Right lobe of liver (tissue), 6 donors: ENCODE data around the gene MRPL36. TPM values are rescaled to one million over a fixed set of nuclear protein-coding genes. Genes with fewer than 3 reads are reported as not detected.

Experiments used
- ATAC-seq, 4 donors: fragments of 200-7000 bp; cut with Tn5 transposase; one replicate each; pipeline ENCODE4 v1.9.1; 2020; ENCODE audit warnings: mild to moderate bottlenecking in 4 of 4, moderate library complexity in 4 of 4
- DNase-seq, 3 donors: peaks; one replicate each; pipeline ENCODE4 v3.0.0-alpha.2; 2020
- H3K27ac ChIP-seq, 3 donors: fragments of 200-600 bp; one replicate each; pipeline ENCODE4 v1.8.0; 2022
- H3K27me3 ChIP-seq, 2 donors: fragments of 200-600 bp; one replicate each; pipeline ENCODE4 v1.8.0; 2022
- H3K36me3 ChIP-seq, 4 donors: fragments of 200-600 bp; sonication (generic) in 1 of 4; one replicate each; pipeline versions ENCODE4 v1.5.1 to v1.8.0; 2017 to 2022; ENCODE audit warnings: control low read depth in 1 of 4
- H3K4me1 ChIP-seq, 4 donors: fragments of 200-600 bp; sonication (generic) in 1 of 4; one replicate each; pipeline versions ENCODE4 v1.5.1 to v1.8.0; 2017 to 2022; ENCODE audit warnings: control low read depth in 1 of 4
- H3K4me3 ChIP-seq, 3 donors: fragments of 200-600 bp; one replicate each; pipeline ENCODE4 v1.8.0; 2022
- H3K9me3 ChIP-seq, 4 donors: fragments of 200-600 bp; sonication (generic) in 1 of 4; one replicate each; pipeline versions ENCODE4 v1.5.1 to v1.8.0; 2017 to 2022; ENCODE audit warnings: control low read depth in 1 of 4
- CTCF ChIP-seq, 4 donors: fragments of 200-600 bp in 3 of 4; fragments of 450-650 bp in 1 of 4; IDR thresholded peaks; one replicate each; pipeline versions ENCODE4 v1.5.1 to v1.8.0; 2016 to 2022; ENCODE audit warnings: antibody characterized with exemption in 4 of 4, mild to moderate bottlenecking in 2 of 4
- POLR2A ChIP-seq: fragments of 450-650 bp; IDR thresholded peaks from one replicate; pipeline ENCODE4 v1.6.1; 2017; ENCODE audit warnings: antibody characterized with exemption, mild to moderate bottlenecking
- WGBS: methylation state at CpG from one replicate; pipeline ENCODE4 v1.1.6; 2018; ENCODE audit warnings: low coverage, low lambda C conversion rate; ENCODE audit not compliant: insufficient coverage; ENCODE audit errors: missing lambda C conversion rate; 5-methylcytosine and 5-hydroxymethylcytosine counted together
- intact Hi-C, 2 donors: fragments of 100-400 bp; cut with DNase I; formaldehyde crosslinking; loops; one replicate each; pipeline versions ENCODE4 v1.11.2 to v1.14.1; 2022
- total RNA-seq, 6 experiments: library from RNA; depleted of rRNA in 2 of 6; stranded (reverse); fragments of >200 nt in 2 of 6; fragmentation: NEBNext Ultra II Directional in 3 of 6; extraction: Animal tissue kit (Norgen Biotek cat#: 25700) in 3 of 6; gene quantifications; one replicate each; pipeline versions ENCODE4 v1.1.0 to v1.2.4, GENCODE V29; 2016 to 2023
- donor health status: DM: no; HTN: yes; CAD: no.
- donor health status: DM: no; HTN: no; CAD: no.
- donor health status: DM: no; HTN: no; CAD: no.
- donor health status: DM: no; HTN: yes; CAD: no.
- donor health status: DM: no; HTN: yes; CAD: no.

Gene MRPL36
- total RNA-seq, 6 experiments from 2014 or later, result 30.7 to 40.0 (median 35.5) TPM

DNA sequence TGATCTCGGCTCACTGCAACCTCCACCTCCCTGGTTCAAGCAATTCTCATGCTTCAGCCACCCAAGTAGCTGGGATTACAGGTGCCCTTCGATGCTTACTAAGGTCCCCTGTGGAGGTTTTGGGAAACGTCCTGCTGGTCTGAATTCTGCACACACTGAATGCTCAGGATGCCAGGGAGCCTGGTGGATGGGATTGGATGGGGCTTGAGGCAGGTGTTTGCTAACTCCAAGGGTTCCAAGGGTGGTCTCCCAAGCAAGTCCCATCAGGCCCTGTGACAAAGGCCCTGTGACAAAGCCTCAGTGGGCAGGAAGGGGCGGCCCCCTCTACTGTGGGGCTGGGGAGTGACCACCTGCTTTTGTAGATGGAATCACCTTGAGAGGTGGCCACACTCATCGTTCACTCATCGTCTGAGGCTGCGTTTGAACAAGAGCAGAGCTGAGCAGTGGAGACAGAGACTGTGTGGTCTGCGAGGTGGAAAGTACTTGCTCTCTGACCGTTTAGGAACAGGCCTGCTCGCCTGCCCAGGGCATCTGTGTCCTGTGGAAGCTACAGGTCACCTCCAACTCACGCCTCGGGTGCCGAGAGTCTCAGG, 40.2 kb downstream of the MRPL36 start:
- intact Hi-C loops, result no loop called here
- no peaks in the 10 kb centered on the region for H3K27me3 ChIP-seq
- H3K27ac ChIP-seq, result no peak overlapping the region
- 53% methylated on average over 9 of the region's 13 CpGs for WGBS
- no peaks in the 10 kb centered on the region for H3K4me1 ChIP-seq
- no peak for ATAC-seq
- no peaks in the 10 kb centered on the region for H3K9me3 ChIP-seq
- no peak for TF ChIP-seq CTCF (IDR thresholded peaks at IDR 0.05)
- no peak for TF ChIP-seq POLR2A
- no peak overlapping the region for H3K4me3 ChIP-seq
- H3K36me3 ChIP-seq, result no peaks in the 10 kb centered on the region
- peak in 1 of 3 donors; percentile 28 for DNase-seq

DNA sequence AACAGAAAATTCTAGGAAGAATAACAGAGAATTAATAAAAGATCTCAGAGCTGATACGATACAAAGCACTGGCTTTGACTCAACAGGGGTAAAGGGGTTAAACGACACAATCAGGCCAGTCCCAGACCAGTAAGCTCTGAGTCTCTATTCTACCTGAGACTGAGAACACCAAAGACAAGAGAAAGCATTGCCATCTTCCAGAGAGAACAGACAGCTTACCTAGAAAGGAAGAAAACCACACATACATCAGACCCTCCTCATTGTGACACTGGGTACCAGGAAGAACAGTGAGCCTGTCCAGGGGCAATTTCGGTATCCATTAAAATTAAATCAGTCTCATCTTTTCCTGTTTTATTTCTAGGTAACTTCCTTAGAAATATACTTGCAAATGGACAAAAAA, 41.1 kb downstream of the MRPL36 start:
- Histone ChIP-seq H3K4me1 (no peaks in the 10 kb centered on the region), H3K9me3 (no peaks in the 10 kb centered on the region), H3K4me3 (no peak overlapping the region), H3K27ac (no peak overlapping the region), H3K36me3 (no peaks in the 10 kb centered on the region), H3K27me3 (no peaks in the 10 kb centered on the region)
- DNase-seq, result no peak
- intact Hi-C loops, result no loop called here
- 54% methylated on average over 3 of the region's 3 CpGs for WGBS
- ATAC-seq, result no peak
- TF ChIP-seq CTCF (IDR thresholded peaks at IDR 0.05) (no peak), POLR2A (no peak)

GRCh38 chr5:1757511-1757910, 42.1 kb downstream of the MRPL36 start:
- no peak overlapping the region for H3K27ac ChIP-seq
- intact Hi-C loops, result no loop called here
- H3K4me3 ChIP-seq, result no peak overlapping the region
- DNase-seq, result peak in 1 of 3 donors; percentile 35
- no peaks in the 10 kb centered on the region for H3K36me3 ChIP-seq
- no peaks in the 10 kb centered on the region for H3K9me3 ChIP-seq
- no peaks in the 10 kb centered on the region for H3K4me1 ChIP-seq
- no peaks in the 10 kb centered on the region for H3K27me3 ChIP-seq
- WGBS, result 56% methylated on average over 4 of the region's 10 CpGs
- no peak for TF ChIP-seq POLR2A
- no peak for TF ChIP-seq CTCF (IDR thresholded peaks at IDR 0.05)
- no peak for ATAC-seq

GRCh38 chr5:1756481-1756880, 43.2 kb downstream of the MRPL36 start:
- Histone ChIP-seq H3K27ac (no peak overlapping the region), H3K9me3 (no peaks in the 10 kb centered on the region), H3K4me1 (no peaks in the 10 kb centered on the region), H3K4me3 (no peak overlapping the region), H3K36me3 (no peaks in the 10 kb centered on the region), H3K27me3 (no peaks in the 10 kb centered on the region)
- ATAC-seq (no peak), DNase-seq (no peak)
- intact Hi-C loops, result no loop called here
- 48% methylated on average over 11 of the region's 11 CpGs for WGBS
- TF ChIP-seq POLR2A (no peak), CTCF (IDR thresholded peaks at IDR 0.05) (no peak)
